ENCODE results near the gene KRT76.

- no peak for TF ChIP-seq CTCF (IDR thresholded peaks at IDR 0.05)
- no peak for TF ChIP-seq POLR2A (IDR thresholded peaks at IDR 0.05)
Measured at GRCh38 chr12:52776913-52777395, at the start of gene KRT76.

Data from uterus (tissue), 2 donors.